Measurements from ENCODE around the gene NR2F6.
A peak's percentile ranks its signal among the peaks of the same experiment; 100 is the strongest.

Gene NR2F6

GRCh38 chr19:17237747-17238706 lies 7.7 kb downstream of the NR2F6 start:
- no peak for DNase-seq (ENCODE audit: low read depth in 2 of 2)

- no peak for DNase-seq (ENCODE audit: low read depth in 2 of 2)
These were observed 8.7 kb downstream of the NR2F6 start for GRCh38 chr19:17236811-17237543.

GRCh38 chr19:17235971-17236777 lies 9.5 kb downstream of the NR2F6 start:
- DNase-seq (ENCODE audit: low read depth in 2 of 2), result no peak

- DNase-seq (ENCODE audit: low read depth in 2 of 2), result peak in 1 of 2 donors; percentile 54
These were observed 10.3 kb downstream of the NR2F6 start for GRCh38 chr19:17235300-17235970.

GRCh38 chr19:17234911-17235299 lies 10.8 kb downstream of the NR2F6 start:
- DNase-seq (ENCODE audit: low read depth in 2 of 2), result peak; percentile 53 to 63

GRCh38 chr19:17232258-17232657 lies 13.5 kb downstream of the NR2F6 start:
- DNase-seq (ENCODE audit: low read depth in 2 of 2), result no peak

GRCh38 chr19:17229890-17230289 lies 15.8 kb downstream of the NR2F6 start:
- DNase-seq (ENCODE audit: low read depth in 2 of 2), result no peak

GRCh38 chr19:17227798-17228367 lies 17.8 kb downstream of the NR2F6 start:
- DNase-seq (ENCODE audit: low read depth in 2 of 2), result no peak

- DNase-seq (ENCODE audit: low read depth in 2 of 2), result peak; percentile 93 to 97
These were observed 19.5 kb downstream of the NR2F6 start, which contains the start of gene OCEL1 for GRCh38 chr19:17226002-17226933. Gene OCEL1 (plus strand): TSS chr19:17226226. CDS start chr19:17226248, 22 bp downstream.

GRCh38 chr19:17225053-17225452 lies 20.7 kb downstream of the NR2F6 start:
- DNase-seq (ENCODE audit: low read depth in 2 of 2), result no peak

- DNase-seq (ENCODE audit: low read depth in 2 of 2), result no peak
These were observed 25.4 kb downstream of the NR2F6 start for GRCh38 chr19:17220207-17220758.

GRCh38 chr19:17219286-17219685 lies 26.4 kb downstream of the NR2F6 start:
- DNase-seq (ENCODE audit: low read depth in 2 of 2), result no peak

GRCh38 chr19:17216058-17216670 lies 29.6 kb downstream of the NR2F6 start:
- no peak for DNase-seq (ENCODE audit: low read depth in 2 of 2)

- peak; percentile 69 to 81 for DNase-seq (ENCODE audit: low read depth in 2 of 2)
These were observed 30.4 kb downstream of the NR2F6 start, which contains the start of gene USE1 for GRCh38 chr19:17215127-17215971. Gene USE1 (plus strand): TSS chr19:17215357. CDS start chr19:17215406, 49 bp downstream.

- no peak for DNase-seq (ENCODE audit: low read depth in 2 of 2)
These were observed 31.1 kb downstream of the NR2F6 start for GRCh38 chr19:17214508-17215126.

GRCh38 chr19:17213334-17213733 lies 32.4 kb downstream of the NR2F6 start:
- DNase-seq (ENCODE audit: low read depth in 2 of 2), result no peak

Measured in activated CD4-positive, alpha-beta T cell treated with anti-CD3 and anti-CD28 coated beads for 24 hours (primary cell).